ENCODE measurements around the gene DLGAP1.

The DLGAP1 gene

DNA sequence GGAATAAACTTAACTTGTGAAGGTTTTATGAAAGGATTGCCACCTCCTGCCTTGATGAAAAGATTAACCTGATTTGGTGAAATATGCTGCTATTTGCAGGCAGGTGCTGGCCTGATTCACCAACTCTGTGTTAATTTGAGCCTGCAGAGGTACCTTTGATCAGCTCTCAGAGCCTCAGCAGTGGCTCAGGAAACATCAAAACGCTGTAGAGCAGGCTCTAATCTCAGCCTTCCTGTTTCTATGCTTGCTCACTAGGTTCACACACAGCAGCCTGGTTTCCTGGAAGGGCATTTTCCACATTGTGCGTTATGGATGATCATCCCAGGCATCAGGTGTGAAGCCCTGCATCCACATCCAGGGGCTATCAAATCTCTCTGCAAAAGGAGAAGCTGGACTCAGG, 988.2 kb downstream of the DLGAP1 start:
- H2AFZ ChIP-seq (ENCODE audit: low read length), result no peak overlapping the region

GRCh38 chr18:3466045-3466444, 989.1 kb downstream of the DLGAP1 start:
- Histone ChIP-seq H3K4me1 (ENCODE audit: insufficient read depth, low read length, severe bottlenecking) (no peaks in the 10 kb centered on the region), H3K4me2 (ENCODE audit: low read length) (no peak overlapping the region)

More for the DNA sequence above, 988.2 kb downstream of the DLGAP1 start:
- Histone ChIP-seq H3K36me3 (ENCODE audit: insufficient read depth, low read length) (no peaks in the 10 kb centered on the region), H3K9me2 (ENCODE audit: low read depth, low read length) (no peaks in the 10 kb centered on the region), H3K4me2 (ENCODE audit: low read length) (no peak overlapping the region), H3K9ac (ENCODE audit: low read length) (no peak overlapping the region), H3K9me3 (ENCODE audit: low read length) (no peaks in the 10 kb centered on the region), H3K79me2 (ENCODE audit: insufficient read depth, low read length) (no peaks in the 10 kb centered on the region), H3K4me1 (ENCODE audit: insufficient read depth, low read length, severe bottlenecking) (no peaks in the 10 kb centered on the region), H3K4me3 (ENCODE audit: low read depth, low read length, poor library complexity, severe bottlenecking) (no peak overlapping the region), H4K20me1 (ENCODE audit: insufficient read depth, low read length) (no peaks in the 10 kb centered on the region), H3K27ac (ENCODE audit: low read depth, low read length, poor library complexity, severe bottlenecking) (no peak overlapping the region), H3K27me3 (ENCODE audit: insufficient read depth, low read length) (no peaks in the 10 kb centered on the region), H3F3A (ENCODE audit: insufficient read depth, low read length) (no peaks in the 10 kb centered on the region)
- TF ChIP-seq EZH2 (IDR thresholded peaks at IDR 0.05; ENCODE audit: borderline replicate concordance, low read length), result no peak
- TF ChIP-seq CTCF (IDR thresholded peaks at IDR 0.05; ENCODE audit: low read length), result no peak

GRCh38 chr18:3463051-3463450, 992.1 kb downstream of the DLGAP1 start:
- H3K27ac ChIP-seq (ENCODE audit: low read depth, low read length, poor library complexity, severe bottlenecking), result no peak overlapping the region
- no peak overlapping the region for H2AFZ ChIP-seq (ENCODE audit: low read length)
- no peaks in the 10 kb centered on the region for H4K20me1 ChIP-seq (ENCODE audit: insufficient read depth, low read length)
- H3K9ac ChIP-seq (ENCODE audit: low read length), result no peak overlapping the region
- H3K4me2 ChIP-seq (ENCODE audit: low read length), result no peak overlapping the region
- 0 out of 2 replicates have a peak, but pooled peaks cover 5% of the 10 kb centered on the region for H3K9me3 ChIP-seq (ENCODE audit: low read length)
- H3K27me3 ChIP-seq (ENCODE audit: insufficient read depth, low read length), result no peaks in the 10 kb centered on the region
- no peaks in the 10 kb centered on the region for H3K79me2 ChIP-seq (ENCODE audit: insufficient read depth, low read length)
- no peaks in the 10 kb centered on the region for H3K9me2 ChIP-seq (ENCODE audit: low read depth, low read length)
- TF ChIP-seq CTCF (IDR thresholded peaks at IDR 0.05; ENCODE audit: low read length) (no peak), EZH2 (IDR thresholded peaks at IDR 0.05; ENCODE audit: borderline replicate concordance, low read length) (no peak)
- peaks cover 13% of the 10 kb centered on the region for H3K4me1 ChIP-seq (ENCODE audit: insufficient read depth, low read length, severe bottlenecking)
- no peaks in the 10 kb centered on the region for H3F3A ChIP-seq (ENCODE audit: insufficient read depth, low read length)
- H3K4me3 ChIP-seq (ENCODE audit: low read depth, low read length, poor library complexity, severe bottlenecking), result no peak overlapping the region
- H3K36me3 ChIP-seq (ENCODE audit: insufficient read depth, low read length), result no peaks in the 10 kb centered on the region

More at GRCh38 chr18:3466045-3466444, 989.1 kb downstream of the DLGAP1 start:
- no peak for TF ChIP-seq CTCF (IDR thresholded peaks at IDR 0.05; ENCODE audit: low read length)
- no peak for TF ChIP-seq EZH2 (IDR thresholded peaks at IDR 0.05; ENCODE audit: borderline replicate concordance, low read length)
- Histone ChIP-seq H3K9ac (ENCODE audit: low read length) (no peak overlapping the region), H3K36me3 (ENCODE audit: insufficient read depth, low read length) (no peaks in the 10 kb centered on the region), H3K9me2 (ENCODE audit: low read depth, low read length) (no peaks in the 10 kb centered on the region), H3F3A (ENCODE audit: insufficient read depth, low read length) (no peaks in the 10 kb centered on the region), H3K9me3 (ENCODE audit: low read length) (0 out of 2 replicates have a peak, but pooled peaks cover under 1% of the 10 kb centered on the region), H4K20me1 (ENCODE audit: insufficient read depth, low read length) (no peaks in the 10 kb centered on the region), H2AFZ (ENCODE audit: low read length) (no peak overlapping the region), H3K27me3 (ENCODE audit: insufficient read depth, low read length) (no peaks in the 10 kb centered on the region), H3K79me2 (ENCODE audit: insufficient read depth, low read length) (no peaks in the 10 kb centered on the region), H3K27ac (ENCODE audit: low read depth, low read length, poor library complexity, severe bottlenecking) (no peak overlapping the region), H3K4me3 (ENCODE audit: low read depth, low read length, poor library complexity, severe bottlenecking) (no peak overlapping the region)

Measured in OCI-LY1 (cell line).